Measurements from ENCODE around the gene OR1M1.
"Not testable (repeated sequence)": the region's sequence is repeated elsewhere in the genome, so short reads cannot be mapped to it uniquely, and the experiment has no call there.

The OR1M1 gene, protein sequence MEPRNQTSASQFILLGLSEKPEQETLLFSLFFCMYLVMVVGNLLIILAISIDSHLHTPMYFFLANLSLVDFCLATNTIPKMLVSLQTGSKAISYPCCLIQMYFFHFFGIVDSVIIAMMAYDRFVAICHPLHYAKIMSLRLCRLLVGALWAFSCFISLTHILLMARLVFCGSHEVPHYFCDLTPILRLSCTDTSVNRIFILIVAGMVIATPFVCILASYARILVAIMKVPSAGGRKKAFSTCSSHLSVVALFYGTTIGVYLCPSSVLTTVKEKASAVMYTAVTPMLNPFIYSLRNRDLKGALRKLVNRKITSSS

DNA sequence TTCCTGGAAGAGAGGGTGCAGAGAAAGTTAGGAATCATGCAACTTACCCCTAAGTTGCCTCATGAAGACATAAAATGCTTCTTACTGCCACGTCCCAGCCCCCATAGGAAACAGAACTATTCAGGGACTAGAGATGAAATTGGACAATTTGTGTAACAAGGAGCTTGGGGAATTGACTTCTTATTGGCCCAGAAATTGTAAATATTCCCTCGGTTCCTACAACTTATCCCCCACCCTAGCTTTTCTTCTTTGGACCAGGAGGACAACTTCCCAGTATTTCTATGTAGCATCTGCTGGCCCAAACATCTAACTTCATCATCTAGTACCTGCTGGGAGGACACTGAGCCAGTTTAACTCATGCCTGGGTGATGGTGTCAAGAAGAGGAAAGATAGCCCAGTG is at the start of gene OR1M1:
Gene OR1M1, plus strand, starts transcription at position 301 of the 400 bp plus-strand sequence. CDS start 6,184 bp downstream, outside the sequence.
- DNase-seq (ENCODE audit: low read depth in 2 of 2), result no peak

DNA sequence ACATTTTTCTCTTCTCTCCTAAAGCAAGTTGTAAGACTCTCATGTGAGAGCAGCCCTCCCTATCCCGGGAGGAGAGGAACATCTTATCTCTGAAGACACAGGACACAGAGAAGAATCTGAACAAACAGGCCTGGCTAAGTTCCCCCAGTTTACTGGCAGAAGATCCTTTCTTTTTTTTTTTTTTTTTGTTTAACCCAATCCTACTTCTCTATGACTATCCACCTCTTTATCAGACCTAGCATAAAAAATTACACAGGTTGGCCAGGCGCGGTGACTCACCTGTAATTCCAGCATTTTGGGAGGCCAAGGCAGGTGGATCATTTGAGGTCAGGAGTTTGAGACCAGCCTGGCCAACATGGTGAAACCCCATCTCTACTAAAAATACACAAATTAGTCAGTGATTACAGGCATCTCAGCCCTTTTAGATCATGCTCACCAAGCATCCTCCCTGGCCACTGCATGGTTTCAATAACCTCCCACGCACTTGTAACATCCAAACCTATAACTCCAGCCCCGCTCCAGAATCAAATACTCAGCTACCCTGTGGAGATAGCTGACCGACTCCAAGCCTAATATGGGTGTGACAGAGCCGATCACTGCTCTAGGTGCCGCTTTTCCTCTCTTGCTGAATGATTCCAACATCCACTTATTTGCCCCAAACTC is 49.3 kb upstream of the OR1M1 start:
- no peak for DNase-seq (ENCODE audit: low read depth in 2 of 2)

DNA sequence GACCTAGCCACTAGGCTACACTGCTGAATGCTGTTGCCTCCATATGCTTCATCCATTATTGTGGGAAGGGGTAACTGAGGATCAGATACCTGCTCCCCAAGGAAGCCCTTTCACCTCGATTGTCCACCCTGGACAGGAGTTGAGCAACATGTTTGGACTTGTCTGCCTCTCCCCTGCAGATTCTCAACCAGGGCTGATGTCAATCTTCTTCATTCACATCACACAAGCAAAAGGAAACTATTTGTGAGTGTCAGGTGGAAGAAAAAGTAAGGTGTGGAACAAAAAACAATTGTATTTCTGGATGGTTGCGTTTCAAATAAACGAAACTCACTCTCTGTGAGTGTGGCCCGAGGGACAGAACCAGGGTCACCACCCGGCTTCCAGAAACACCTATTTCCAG is 47.1 kb upstream of the OR1M1 start:
- no peak for DNase-seq (ENCODE audit: low read depth in 2 of 2)

DNA sequence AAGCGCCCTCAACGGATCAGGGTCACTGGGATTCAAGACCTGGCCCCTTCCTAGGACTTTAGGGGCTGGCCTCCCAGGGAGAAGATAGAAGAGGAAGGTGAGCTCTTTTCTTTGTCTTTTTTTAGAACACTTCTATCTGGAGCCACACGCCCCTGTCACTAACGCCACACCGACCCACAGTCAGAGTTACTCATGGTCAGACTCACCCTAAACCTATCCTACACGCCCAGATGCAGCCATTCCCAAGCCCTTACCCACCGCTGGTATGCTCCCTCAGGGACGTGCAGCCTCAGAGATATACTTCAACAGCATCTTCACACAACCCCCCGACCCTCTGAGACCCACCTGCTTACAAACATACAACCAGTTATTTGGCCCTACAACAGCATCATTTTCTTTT is 46.7 kb upstream of the OR1M1 start:
- no peak for DNase-seq (ENCODE audit: low read depth in 2 of 2)

DNA sequence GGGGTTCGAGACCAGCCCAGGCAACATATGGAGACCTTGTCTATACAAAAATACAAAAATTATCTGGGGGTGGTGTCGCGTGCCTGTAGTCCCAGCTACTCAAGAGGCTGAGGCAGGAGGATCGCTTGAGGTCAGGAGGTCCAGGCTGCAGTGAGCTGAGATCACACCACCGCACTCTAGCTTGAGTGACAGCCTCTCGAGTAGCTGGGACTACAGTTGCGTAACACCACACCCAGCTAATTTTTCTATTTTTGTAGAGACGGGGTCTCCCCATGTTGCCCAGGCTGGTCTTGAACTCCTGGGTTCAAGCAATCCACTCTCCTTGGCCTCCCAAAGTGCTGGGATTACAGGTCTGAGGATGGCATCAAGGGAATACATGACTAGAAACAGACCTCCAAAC is 45.8 kb upstream of the OR1M1 start:
- DNase-seq (ENCODE audit: low read depth in 2 of 2), result no peak

DNA sequence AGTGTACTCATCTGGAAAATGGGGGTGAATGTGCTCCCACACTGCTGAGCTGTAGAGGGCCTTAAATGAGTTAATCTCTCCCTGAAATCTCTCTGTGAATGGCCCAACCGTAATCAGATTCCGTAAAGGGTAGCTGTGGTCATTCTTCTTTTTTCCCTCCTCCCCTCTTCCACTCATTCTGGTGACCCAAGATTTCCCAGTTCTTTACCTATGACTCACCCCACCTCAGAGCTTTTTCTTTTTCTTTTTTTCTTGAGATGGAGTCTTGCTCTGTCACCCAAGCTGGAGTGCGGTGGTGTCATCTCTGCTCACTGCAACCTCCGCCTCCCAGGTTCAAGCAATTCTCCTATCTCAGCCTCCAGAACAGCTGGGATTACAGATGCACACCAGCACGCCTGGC is 43.3 kb upstream of the OR1M1 start:
- DNase-seq (ENCODE audit: low read depth in 2 of 2), result no peak

DNA sequence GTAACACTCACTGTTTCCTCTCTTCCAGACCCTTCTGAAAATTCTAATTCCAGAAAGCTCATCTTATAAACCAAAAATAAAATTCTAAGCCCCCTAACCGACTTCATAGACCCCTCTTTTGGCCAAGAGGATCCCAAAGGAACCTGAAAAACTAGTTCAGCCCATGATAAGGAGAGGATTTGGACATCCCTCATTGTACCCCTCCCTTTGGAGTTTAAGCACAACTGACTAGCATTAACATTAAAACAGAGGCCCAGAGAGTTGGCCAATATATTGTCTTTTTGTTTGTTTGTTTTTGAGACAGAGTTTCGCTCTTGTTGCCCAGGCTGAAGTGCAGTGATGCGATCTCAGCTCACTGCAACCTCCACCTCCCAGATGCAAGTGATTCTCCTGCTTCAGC is 42.4 kb upstream of the OR1M1 start:
- no peak for DNase-seq (ENCODE audit: low read depth in 2 of 2)

DNA sequence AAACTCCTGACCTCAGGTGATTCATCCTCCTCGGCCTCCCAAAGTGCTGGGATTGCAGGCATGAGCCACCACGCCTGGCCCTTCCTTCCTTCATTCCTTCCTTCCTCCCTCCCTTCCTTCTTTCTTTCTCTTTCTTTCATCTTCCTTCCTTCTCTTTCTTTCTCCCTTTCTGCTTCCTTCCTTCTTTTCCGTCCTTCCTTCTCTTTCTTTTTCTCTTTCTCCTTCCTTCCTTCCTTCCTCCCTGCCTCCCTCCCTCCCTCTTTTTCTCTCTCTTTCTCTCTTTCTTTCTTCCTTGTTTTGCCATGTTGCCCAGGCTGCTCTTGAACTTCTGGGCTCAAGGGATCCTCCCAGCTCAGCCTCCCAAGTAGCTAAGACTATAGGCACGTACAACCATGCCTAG is 40.2 kb upstream of the OR1M1 start:
- no peak for DNase-seq (ENCODE audit: low read depth in 2 of 2)

DNA sequence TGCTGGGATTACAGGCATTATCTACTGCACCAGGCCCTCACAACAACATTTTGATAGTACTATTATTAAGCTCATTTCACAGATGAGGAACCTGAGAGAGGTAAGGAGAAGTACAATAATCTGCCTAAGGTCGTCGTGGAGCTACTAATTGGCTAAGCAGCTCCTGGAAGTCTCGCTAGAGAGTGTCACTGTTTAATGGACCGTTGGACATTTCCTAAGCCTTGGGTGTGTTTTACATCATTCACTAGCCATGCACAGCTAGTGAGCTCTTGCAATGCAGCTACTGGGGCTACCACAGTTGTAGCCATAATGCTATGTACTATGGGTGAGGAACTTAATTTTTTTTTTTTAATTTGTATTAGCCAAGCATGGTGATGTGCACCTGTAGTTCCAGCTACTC is 34.0 kb upstream of the OR1M1 start:
- DNase-seq (ENCODE audit: low read depth in 2 of 2), result no peak

DNA sequence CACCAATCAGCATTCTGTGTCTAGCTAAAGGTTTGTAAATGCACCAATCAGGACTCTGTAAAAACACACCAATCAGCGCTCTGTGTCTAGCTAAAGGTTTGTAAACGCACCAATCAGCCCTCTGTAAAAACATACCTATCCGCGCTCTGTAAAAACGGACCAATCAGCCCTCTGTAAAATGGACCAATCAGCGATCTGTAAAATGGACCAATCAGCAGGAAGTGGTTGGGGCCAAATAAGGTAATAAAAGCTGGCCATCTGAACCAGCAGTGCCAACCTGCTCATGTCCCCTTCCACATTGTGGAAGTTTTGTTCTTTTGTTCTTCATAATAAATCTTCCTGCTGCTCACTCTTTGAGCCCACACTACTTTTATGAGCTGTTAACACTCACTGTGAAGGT is 33.2 kb upstream of the OR1M1 start:
- not testable (repeated sequence) for DNase-seq (ENCODE audit: low read depth in 2 of 2)

DNA sequence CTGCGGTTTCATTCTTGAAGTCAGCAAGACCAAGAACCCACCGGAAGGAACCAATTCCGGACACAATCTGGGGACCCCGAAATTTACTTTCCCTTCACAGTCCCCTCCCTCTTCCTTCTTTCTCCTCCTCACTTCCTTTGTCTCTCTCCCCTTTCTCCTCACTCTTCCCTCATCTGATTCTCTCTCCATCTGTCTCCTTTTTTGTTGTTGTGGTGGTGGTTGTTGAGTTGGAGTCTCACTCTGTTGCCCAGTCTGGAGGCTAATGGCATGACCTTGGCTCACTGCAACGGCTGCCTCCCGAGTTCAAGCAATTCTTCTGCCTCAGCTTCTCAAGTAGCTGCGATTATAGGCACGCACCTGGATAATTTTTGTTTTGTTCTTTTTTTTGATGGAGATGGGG is 32.7 kb upstream of the OR1M1 start:
- DNase-seq (ENCODE audit: low read depth in 2 of 2), result no peak

DNA sequence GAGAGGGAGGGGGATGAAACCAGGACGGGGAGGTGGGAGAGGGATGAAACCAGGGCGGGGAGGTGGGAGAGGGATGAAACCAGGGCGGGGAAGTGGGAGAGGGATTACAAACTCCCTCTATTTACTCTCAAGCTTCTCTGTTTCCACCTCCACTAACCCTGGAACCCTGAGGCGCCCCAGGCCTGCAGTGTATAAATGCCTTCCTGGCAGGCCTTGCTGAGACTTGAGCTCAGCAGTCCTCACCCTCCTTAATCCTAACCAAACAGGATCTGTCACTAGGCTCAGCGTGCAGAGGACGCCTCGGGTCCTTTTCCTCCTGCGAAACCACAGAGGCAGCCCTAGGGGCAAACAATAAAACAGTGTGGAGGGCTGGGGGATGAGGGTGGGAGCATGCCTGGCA is 32.1 kb upstream of the OR1M1 start:
- no peak for DNase-seq (ENCODE audit: low read depth in 2 of 2)

DNA sequence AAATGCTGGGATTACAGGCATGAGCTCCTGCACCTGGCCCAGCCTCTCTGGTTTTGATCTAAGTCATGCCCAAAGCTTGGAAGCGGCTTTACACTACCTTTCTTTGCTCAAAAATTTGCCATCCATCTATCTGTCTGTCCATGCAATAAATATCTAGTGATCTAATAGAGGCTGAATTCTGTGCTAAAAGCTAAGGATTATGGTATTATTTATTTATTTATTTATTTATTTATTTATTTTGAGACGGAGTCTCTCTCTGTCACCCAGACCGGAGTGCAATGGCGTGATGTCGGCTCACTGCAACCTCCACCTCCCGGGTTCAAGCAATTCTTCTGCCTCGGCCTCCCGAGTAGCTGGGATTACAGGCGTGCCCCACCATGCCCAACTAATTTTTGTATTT is 30.7 kb upstream of the OR1M1 start:
- DNase-seq (ENCODE audit: low read depth in 2 of 2), result not testable (repeated sequence)

DNA sequence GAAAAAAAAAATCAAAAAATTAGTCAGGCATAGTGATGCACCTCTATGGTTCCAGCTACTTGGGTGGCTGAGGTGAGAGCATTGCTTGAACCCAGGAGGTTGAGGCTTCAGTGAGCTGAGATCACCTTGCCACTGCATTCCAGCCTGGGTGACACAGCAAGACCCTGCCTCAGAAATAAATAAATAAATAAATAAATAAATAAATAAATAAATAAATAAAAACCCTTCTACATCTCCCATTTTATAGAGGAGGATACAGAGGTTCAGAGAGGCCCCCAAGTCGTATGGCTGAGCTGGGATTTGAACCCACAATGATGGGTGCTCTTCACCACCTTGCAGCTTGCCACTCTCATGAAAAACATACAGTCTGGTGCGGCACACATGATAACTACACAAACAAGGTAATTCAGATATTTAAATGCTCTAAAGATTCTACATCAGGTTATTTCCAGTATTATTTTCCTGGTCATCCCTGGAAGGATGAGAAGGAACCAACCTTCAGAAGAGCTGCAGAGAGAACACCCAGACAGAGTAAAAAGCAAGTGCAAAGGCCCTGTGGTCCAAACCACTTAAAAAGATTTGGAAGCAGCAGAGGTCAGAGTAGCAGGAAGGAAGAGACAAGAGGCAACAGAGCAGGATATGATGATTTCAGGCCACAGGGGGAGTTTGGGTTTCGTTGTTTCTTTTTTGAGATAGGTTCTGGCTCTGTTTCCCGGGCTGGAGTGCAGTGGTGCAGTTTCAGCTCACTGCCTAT is 29.2 kb upstream of the OR1M1 start:
- DNase-seq (ENCODE audit: low read depth in 2 of 2), result no peak

DNA sequence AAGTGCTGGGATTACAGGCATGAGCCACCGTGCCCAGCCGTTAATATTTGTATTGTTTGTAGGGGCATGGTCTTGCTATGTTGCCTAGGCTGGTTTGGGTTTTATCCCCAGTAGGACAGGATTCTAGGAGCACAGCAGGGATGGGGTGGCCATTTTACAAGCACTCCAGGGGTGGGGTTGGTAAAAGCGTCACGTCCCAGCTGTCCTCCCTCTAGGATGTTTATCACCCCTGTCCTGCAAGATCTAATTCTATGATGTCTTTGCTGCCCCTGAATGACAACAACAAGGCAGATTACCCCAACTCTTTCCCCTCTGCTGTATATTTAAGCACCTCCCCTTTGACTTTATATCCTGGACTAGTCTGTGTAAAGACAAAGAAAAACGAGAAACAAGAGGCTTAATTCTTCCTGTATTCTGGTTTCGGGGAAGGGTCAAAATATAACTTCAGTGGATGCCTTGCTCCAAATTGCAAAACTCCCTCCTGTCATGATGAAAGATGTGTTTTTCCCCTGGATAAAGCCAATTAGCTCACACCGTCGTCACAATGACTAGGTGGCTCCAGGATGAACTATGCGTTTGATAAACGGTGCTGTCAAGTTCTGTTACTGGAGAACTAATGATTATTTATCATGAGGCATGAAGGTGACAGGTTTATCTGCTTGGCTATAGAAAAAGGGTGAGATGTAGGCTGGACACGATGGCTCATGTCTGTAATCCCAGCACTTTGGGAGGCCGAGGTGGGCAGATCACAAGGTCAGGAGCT is 27.8 kb upstream of the OR1M1 start:
- DNase-seq (ENCODE audit: low read depth in 2 of 2), result no peak

DNA sequence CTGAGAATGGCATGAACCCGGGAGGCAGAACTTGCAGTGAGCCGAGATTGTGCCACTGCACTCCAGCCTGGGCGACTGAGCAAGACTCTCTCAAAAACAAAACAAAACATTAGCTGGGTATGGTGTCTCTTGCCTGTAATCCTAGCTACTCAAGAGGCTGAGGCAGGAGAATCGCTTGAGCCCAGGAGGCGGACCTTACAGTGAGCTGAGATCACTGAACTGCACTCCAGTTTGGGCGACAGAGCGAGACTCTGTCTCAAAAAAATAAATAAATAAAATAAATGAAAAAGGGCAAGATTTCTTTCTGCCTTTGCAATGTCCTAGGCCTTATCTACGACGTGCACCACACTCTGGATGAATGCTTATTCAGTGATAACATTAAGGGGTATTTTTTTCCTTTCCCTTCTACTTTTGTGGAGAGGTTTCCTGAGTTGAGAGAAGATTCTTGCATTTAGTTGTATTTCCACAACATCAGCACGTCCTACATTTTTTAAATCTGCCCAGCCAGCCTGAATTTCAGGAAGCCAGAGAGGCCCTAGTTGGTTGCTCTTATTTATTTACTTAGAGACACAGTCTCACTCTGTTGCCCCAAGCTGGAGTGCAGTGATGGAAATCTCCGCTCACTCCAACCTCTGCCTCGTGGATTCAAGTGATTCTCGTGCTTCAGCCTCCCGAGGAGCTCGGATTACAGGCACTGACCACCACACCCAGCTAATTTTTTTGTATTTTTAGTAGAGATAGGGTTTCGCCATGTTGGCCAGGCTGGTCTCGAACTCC is 26.1 kb upstream of the OR1M1 start:
- DNase-seq (ENCODE audit: low read depth in 2 of 2), result no peak

DNA sequence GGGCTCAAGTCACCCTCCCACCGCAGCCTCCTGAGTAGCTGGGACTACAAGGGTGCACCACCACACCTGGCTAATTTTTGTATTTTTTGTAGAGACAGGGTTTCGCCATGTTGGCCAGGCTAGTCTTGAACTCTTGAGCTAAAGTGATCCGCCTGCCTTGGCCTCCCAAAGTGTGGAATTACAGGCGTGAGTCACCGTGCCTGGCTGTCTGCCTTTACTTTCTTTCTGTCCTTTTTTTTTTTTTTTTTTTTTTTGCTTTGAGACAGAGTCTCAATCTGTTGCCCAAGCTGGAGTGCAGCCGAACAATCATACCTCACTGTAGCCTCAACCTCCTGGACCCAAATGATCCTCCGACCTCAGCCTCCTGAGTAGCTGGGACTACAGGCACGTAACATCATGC is 25.0 kb upstream of the OR1M1 start:
- DNase-seq (ENCODE audit: low read depth in 2 of 2), result no peak

DNA sequence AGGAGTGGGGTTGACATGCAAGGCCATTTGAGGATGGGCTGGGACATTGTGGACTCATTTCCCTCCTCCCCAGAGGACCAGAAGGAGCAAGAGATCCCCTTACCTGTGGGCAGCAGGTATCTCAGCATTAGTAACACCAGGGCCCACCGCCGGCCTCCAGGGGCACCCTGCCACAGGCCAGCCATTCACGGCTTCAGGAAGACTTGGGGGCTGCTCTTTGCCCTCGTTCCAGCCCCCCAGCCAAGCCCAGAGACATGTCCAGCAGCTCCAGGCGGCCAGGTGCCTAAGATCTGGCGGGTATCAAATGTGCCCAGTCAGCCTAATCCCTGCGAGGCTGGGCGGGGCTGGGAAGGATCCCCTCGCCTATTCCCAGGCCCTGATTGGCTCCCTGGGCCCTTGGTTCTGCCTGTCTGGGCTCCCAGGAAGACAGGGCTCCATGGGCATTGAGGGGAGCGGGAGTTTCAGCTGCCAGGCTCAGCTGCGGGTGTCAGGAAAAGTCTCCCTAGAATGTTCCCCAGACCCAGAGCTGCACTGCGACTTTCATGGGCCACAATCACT is 21.3 kb upstream of the OR1M1 start:
- DNase-seq (ENCODE audit: low read depth in 2 of 2), result no peak

DNA sequence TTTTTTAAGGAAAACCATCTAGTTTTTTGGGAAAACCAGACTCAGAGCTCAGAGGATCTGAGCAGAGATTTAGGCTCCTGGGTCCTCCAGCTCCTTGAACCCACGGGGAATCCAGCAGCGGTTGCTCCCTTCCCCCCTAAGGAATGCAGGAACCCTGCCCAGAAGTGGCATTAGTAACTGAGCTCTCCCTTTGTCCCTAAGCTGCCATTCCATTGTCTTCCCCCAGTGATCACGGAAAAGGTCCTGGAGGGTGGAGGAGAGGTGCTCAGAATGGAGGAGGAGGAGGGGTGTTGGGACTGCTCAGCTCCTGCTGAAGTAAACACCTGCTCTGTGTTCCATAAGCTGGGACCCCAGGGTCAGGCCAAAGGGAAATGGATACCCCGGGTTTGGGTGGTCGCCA is 16.8 kb upstream of the OR1M1 start:
- DNase-seq (ENCODE audit: low read depth in 2 of 2), result no peak

DNA sequence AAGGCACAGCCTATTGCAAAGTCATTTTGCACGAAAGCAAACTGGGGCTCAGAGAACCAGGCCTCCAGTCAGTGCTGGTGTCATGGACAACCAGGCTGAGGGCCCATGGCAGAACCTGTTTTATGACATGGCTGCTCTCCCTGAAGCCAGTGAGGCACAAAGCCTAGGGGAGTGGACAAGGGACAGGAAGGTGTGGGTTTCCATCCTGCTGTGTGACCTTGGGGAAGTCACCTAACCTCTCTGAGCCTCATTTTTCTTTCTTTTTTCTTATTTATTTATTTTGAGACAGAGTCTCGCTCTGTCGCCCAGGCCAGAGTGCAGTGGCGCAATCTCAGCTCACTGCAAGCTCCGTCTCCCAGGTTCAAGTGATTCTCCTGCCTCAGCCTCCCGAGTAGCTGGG is 15.1 kb upstream of the OR1M1 start:
- not testable (repeated sequence) for DNase-seq (ENCODE audit: low read depth in 2 of 2)

DNA sequence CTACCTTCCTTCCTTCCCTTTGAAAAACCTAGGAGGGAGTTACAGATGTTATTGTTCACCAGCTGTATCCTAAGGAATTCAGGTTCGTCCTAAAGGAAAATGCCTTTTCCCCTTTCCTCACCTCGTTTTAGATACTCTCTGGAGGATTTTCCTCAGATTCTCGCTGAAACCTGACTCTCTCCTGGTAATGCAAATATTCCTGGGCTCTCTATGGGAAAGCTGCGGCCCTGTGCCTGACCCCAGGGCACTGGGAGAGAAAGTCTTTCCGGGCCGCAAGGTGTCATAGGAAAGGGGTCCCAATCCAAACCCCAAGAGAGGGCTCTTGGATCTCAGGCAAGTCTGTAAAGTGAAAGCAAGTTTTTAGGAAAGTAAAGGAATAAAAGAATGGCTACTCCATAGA is 13.1 kb upstream of the OR1M1 start:
- no peak for DNase-seq (ENCODE audit: low read depth in 2 of 2)
